HG03432 (cell line): Measurements from ENCODE around the gene GALNT17.

Source experiments
- ATAC-seq: cut with Tn5 transposase; IDR thresholded peaks from one replicate; pipeline ENCODE4 v1.9.1; 2021; ENCODE audit warnings: mild to moderate bottlenecking, moderate library complexity; ENCODE audit not compliant: unreplicated experiment

The GALNT17 gene

DNA sequence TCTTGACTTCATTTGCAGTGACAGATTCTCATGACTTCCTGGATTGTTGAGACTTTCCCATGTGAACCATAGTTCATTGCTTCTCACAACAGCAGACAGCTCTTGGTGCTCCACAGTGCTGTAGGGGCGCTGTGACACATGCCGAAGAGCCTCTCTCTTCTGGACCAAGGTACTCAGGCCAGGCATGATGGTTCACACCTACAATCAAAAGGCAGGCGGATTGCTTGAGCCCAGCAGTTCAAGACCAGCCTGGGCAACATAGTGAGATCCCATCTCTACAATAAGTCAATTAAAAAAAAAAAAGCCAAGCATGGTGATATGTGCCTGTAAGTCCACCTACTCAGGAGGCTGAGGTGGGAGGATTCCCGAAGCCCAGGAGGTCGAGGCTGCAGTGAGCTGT, 354.5 kb downstream of the GALNT17 start:
- no peak for ATAC-seq

- ATAC-seq, result no peak
These were observed 355.1 kb downstream of the GALNT17 start for GRCh38 chr7:71486856-71487628.

GRCh38 chr7:71488308-71488707, 356.4 kb downstream of the GALNT17 start:
- no peak for ATAC-seq

DNA sequence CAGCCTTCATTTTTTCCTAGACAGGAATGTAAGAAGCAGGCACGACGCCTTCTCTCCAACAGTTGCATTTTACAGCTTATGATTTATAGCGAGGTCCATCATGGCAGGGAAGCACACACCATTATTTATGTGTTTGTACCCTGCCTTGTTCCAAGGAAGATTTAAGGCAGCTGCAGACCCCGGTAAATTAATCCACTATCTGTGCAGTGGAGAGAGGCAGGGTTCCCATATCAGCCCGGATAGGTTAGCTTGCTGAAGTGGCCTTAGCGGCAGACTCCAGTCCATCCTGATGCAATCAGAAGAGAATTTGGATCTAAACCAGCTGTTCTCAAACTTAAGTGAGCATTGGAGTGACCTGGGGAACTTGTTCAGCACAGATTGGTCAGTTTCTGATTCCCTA, 359.4 kb downstream of the GALNT17 start:
- ATAC-seq, result no peak

- no peak for ATAC-seq
These were observed 363.9 kb downstream of the GALNT17 start for GRCh38 chr7:71495828-71496227.

DNA sequence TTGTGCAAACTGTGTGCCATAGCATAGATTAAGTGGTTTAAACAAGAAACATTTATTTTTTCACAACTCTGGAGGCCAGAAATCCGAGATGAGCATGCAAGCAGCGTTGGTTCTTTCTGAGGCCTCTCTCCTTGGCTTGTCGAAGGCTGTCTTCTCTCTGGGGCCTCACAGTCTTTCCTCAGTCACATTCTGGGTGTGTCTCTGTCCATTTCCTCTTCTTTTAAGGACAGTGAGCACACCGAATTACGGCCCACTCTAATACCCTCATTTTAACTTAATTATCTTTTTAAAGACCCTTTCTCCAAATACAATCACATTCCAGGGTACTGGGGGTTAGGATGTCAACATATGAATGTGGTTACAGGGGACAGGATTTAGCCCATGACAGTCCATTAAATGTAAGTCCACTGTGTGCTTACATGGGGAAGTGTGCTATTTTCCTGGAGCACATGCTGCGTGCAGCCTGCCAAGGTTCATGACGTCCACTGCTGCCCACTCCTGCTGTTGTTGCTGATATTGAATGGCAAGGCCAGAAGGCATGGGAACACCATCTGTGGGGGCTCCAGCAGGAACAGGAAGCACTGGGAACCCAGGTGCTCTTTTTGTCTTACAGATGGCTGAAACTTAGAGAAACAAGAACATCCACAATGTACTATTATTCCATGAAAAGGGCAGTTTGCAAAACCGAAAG, 365.5 kb downstream of the GALNT17 start:
- ATAC-seq, result no peak

DNA sequence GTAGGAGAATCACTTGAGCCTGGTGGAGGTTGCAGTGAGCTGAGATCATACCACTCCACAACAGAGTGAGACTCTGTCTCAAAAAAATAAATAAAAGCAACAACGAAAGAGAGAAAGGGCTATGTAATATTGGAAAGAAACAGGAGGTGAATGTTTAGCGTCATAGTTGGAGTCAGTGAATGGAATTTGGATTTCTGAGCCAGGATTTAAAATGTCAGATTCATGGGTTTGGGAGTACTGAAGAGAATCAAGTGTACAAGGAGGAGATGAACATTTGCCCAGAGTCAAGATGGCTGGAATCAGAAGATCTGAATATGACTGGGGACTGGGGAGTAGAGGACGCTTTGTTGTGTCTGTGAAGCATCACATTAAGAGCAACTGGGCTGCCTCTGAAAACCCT, 366.4 kb downstream of the GALNT17 start:
- ATAC-seq, result no peak

GRCh38 chr7:71504697-71505441, 372.9 kb downstream of the GALNT17 start:
- no peak for ATAC-seq

GRCh38 chr7:71506822-71507221, 374.9 kb downstream of the GALNT17 start:
- ATAC-seq, result no peak

DNA sequence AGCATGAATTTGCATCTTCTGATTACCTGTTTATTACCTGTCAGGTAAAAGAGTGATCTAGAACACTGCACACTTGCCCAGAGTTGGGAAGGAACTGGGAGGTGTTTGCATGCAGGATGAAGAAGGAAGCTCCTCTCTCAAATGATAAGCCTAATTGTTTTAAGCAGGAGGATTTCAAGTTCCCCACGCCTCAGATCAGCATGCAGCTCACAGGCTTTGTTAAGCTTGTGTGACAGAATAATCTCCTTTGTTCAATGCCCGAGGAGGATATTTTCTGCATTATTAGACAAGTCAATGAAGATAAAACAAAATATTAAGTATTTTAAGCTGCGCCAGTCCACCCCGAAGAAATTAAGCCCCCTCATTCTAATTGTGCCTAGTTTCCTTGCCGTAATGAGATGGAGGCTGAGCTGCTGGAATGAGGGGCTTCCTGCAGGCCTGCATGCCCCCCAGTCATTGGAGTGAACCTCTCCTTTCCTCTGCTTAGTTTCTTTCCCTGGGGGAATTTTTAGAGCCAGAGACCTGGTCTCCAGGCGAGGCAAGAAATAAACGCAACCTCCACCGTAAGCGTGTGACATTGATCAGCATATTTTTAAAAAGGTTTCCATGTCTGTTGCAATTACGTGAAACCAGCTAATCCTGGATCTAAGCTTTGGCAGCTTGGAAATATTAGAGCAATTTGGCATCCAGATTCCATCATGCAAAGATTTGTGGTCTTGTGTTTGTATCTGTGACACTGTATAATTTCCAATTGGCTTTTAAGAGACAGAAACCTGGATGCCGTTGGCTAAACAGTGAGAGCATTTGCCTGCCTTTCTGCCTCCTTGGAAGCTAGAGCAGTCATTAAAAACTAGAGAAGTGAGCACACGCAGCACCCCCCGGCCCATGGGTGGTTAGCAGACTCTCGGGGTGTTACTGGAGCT, 376.0 kb downstream of the GALNT17 start:
- no peak for ATAC-seq

- no peak for ATAC-seq
These were observed 377.4 kb downstream of the GALNT17 start for GRCh38 chr7:71509381-71509780.

DNA sequence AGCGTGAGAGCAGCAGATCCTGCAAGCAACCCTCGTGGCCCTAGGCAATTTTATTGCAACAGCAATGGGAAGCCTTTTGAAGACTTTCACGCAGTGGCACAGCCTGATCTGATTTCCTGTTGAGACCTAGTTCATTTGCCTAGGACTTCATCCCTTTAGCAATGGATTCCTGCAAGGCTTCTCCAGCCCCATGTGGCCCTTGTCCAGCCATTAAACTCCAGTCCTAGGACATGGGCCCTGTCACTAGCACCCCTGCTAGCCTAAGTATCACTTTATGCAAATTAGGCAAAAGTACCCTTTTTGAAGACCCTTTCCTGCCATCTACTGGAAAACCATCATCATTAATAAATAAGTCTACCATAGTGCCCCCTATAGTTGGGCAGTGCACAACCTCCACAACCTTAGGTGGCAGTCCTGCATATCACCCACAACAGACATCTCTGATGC, 379.4 kb downstream of the GALNT17 start:
- no peak for ATAC-seq

DNA sequence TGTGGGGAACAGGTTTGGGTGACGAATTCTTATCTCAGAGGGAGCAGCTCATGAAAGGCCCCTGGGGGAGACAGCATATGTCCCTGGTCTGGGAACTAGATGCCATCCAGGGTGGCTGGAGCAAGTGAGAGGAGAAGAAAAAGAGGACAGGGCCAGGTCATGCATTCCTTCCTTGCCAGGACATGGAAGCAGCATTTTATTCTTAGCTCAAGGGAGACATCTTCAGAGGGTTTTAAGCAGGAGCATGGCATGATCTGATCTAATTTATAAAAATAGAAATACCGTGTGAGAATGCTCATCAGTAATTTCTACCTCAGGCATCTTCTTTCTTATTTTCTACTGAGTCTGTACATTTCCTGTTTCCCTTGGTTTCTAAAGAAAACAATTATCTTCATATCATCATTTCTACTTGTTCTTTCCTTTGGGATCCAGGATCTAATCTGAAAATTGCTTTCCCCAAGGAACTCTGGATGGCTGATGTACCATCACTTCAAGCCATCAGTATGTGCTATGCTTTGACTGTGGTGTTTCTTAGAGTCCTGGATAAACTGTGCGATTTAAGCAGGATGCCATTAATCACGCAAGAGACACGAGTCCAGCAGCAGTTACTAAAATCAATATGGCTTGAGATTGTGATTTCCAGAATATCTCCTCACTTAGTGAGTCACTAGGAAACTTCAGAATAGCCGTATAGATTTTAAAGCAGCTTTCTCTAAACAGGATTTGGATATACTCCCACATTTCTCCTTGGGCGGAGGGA, 386.2 kb downstream of the GALNT17 start:
- ATAC-seq, result no peak

DNA sequence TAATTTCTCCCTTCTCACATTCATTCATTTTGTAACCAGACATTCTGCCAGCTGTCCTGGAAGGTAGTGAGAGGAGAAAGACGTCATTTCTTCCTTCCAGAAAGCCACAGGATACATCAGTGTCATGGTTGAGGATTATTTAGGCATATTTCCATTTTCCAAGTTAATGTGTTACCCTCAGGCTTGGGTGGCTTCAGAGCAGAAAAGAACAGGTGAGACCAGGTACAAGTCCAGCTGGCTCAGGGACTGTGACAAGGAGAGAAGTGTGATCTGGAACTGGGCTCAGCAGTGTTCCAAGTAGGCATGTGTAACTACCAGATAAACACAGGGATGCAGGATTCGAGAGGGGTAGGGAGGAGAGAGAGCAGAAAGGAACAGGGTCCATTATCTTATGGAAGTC, 386.9 kb downstream of the GALNT17 start:
- ATAC-seq, result no peak

DNA sequence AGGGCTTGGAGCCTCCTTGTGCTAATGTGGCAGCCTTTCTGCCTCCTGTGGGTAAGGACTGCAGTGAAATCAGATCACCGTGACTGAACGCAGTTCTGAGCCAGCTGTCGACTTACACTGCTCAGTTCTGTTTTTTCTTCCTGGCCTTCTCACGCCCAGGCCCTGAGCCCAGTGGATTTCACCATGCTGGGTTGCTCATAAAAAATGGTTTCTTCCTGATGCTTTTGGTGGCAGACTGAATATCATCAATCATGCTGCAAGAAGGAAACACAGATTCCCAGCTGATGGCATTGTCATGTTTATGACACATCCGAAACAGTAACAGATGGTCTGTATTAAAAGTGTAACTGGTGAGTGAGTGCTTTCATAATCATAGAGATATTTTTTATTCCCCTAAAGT, 389.6 kb downstream of the GALNT17 start:
- no peak for ATAC-seq

- no peak for ATAC-seq
These were observed 394.2 kb downstream of the GALNT17 start for GRCh38 chr7:71526106-71526505.

DNA sequence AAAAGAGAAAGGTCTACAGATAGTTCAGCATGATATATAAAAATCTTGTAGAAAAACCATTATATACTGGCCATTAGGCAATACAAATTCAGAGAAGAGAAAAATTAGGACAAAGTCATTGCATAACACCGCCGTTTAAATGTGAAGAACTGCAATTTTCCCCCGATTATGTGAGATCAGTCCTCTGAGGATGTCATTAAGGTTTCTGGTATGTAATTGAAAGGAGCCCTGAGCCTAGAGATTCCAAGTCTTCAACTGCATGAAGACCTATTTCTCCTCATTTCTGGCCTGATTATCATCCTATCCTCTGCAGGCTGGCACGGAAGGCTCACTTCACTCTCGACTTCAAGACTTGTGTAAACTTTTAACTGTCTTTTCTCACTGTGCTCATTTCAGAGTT, 395.3 kb downstream of the GALNT17 start:
- no peak for ATAC-seq

GRCh38 chr7:71535616-71536015, 403.7 kb downstream of the GALNT17 start:
- no peak for ATAC-seq

- no peak for ATAC-seq
These were observed 406.3 kb downstream of the GALNT17 start for GRCh38 chr7:71538210-71538609.

GRCh38 chr7:71539615-71540014, 407.7 kb downstream of the GALNT17 start:
- ATAC-seq, result no peak
